HG03354 (cell line): ENCODE results near the gene RASAL3.
A peak's percentile ranks its signal among the peaks of the same experiment; 100 is the strongest.
"Not testable (repeated sequence)": the region's sequence is repeated elsewhere in the genome, so short reads cannot be mapped to it uniquely, and the experiment has no call there.

Source experiments
- ATAC-seq: cut with Tn5 transposase; IDR thresholded peaks from one replicate; pipeline ENCODE4 v1.9.1; 2021; ENCODE audit warnings: mild to moderate bottlenecking; ENCODE audit not compliant: unreplicated experiment, poor library complexity, severe bottlenecking

Gene RASAL3

GRCh38 chr19:15424121-15424520, 40.2 kb downstream of the RASAL3 start:
- ATAC-seq = no peak

GRCh38 chr19:15423130-15423529, 41.2 kb downstream of the RASAL3 start:
- no peak for ATAC-seq

GRCh38 chr19:15422296-15423075, 41.9 kb downstream of the RASAL3 start:
- ATAC-seq = no peak

DNA sequence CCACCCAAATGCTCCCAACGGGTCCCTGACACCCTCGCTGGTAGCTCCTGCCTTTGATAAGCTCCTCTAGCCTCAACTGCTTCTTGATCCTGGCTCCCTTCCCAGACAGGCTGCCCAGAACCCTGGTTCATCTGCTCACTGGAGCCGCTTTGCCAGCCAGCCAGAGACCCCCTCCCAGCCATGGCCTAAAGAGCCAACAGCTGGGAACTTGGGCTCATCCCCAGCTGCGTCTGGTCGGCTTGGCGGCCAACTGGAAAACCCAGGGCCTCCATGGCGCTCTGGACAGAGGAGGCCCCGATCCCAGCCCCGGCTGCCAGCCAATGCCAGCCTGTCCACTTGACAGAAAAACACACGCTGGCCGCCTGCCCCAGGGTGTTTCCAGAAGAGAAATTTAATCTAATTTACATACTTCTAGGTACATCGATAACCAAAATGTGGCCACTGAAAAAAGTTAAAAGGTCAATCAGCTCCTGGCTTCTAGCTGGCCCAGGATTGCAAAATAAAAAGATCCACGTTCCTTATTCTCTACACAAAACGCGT, 42.6 kb downstream of the RASAL3 start:
- ATAC-seq = no peak

DNA sequence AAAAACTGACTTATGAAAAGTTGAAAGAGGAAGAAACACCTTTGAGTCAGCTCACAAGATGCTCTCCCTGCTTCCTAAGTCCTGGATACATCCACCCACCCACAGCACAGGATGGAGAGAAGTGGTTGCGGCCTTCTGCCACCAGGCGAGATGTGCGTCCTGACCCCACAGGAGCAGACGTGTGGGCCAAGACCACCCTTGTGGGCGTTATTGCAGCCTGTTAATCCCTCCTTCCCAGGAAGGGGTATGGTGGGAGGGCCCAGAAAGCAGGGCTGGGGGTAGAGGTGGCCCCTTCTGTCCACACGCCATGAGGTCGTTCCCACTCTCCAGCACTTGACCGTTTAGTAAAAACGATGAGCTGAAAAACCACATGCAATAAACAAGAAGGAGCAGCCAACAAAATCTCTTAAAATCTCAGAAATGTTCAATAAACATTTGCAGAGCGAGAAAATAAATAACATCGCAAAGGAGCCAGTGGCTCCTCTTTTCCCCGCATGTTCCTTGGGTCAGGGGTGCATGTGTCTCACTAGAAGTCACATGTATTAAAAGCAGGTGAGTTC, 43.1 kb downstream of the RASAL3 start:
- ATAC-seq = no peak

DNA sequence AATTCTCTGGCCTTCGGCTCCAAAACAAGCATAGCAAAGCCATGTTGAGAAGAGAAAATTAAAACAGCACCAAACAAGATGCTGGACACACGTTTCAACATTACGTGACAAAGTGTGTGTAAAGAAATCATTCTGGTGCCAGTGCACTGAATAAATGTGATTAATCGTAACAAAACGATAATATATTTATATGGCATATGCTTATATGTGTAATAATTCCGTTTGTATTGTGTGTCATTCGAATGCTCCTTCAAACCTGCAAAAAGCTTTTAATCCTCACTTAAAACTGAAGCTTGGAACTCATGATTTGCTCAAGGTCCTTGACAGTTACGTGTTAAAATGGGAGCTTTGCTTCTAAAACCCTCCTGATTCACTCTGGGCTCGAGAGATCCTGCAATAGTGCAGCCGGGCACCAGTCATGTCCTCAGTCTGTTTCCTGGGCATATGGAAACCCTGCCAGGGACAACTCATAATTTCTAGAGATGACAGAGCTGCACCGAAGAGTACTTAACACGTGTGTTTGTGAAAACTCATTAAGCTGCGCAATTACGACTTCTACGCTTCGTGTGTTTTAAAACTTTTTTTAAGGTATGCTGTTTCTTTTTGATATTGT, 44.8 kb downstream of the RASAL3 start:
- ATAC-seq = no peak

- ATAC-seq = peak; percentile 92
Measured at GRCh38 chr19:15418579-15419412, 45.5 kb downstream of the RASAL3 start, which contains the start of gene AKAP8L. TSS of gene AKAP8L (minus strand) at chr19:15418988. CDS start at chr19:15418923, 65 bp downstream.

GRCh38 chr19:15418231-15418578, 46.1 kb downstream of the RASAL3 start:
- ATAC-seq = no peak

DNA sequence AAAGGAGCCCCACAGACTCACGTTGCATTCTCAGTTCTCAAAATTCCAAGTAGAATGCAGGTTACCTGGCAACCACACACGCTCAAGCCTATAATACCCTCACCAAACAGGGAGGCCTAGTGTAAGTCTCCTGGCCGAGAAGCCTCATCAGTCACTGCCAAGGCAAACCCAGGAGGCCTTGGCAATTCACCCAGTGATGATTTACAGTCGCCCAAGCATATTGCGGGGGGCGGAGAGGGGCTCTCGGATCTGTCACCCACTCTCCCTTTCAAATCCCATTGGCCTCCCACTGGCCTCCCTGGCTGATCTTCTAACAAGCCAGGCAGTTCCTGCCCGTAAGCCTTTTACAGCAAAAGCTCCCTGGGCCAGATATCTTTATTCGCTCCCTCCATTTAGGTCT, 46.6 kb downstream of the RASAL3 start:
- no peak for ATAC-seq

GRCh38 chr19:15412832-15413231, 51.5 kb downstream of the RASAL3 start:
- no peak for ATAC-seq

- not testable (repeated sequence) for ATAC-seq
Measured at GRCh38 chr19:15411351-15411750, 53.0 kb downstream of the RASAL3 start.

DNA sequence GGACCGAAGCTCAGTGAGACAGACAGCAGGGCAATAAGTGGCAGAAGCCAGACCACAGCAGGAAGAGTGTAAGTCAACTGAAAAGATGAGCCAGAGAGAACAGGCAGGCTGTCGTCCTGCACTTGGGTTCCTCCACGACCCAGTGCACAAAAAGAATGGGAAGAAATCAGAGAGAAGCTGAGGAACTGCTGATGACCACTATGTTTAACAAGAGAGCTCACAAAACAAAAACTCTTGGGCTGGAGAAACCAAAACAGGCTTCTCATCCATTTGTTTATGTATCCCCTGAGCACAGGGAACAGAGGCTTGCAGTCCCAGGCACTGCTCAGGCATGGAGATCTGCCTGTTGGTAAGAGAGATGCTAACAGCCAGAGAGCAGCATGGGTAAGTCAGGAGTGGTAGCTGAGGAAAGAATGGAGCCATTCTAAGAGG, 59.5 kb downstream of the RASAL3 start:
- no peak for ATAC-seq

- ATAC-seq = no peak
Measured at GRCh38 chr19:15404097-15404779, 60.1 kb downstream of the RASAL3 start.

DNA sequence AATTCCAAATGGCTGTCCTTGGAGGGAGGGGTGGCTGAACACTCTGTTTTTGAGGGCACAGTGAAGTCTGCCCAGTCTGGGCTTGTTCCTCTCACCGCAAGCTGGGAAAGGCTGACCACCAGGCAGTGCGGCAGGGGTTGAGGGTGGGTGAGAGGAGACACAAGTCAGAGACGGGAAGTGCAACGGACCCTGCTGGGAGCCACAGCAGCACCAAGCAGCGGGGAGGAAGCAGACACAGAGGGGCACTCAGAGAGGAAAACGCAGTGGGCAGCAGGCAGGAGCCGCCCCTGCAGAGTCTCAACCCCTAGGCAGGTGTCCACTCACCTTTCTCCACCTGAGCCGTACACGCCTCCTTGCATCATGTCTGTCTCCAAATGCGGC, 61.2 kb downstream of the RASAL3 start:
- ATAC-seq = no peak

DNA sequence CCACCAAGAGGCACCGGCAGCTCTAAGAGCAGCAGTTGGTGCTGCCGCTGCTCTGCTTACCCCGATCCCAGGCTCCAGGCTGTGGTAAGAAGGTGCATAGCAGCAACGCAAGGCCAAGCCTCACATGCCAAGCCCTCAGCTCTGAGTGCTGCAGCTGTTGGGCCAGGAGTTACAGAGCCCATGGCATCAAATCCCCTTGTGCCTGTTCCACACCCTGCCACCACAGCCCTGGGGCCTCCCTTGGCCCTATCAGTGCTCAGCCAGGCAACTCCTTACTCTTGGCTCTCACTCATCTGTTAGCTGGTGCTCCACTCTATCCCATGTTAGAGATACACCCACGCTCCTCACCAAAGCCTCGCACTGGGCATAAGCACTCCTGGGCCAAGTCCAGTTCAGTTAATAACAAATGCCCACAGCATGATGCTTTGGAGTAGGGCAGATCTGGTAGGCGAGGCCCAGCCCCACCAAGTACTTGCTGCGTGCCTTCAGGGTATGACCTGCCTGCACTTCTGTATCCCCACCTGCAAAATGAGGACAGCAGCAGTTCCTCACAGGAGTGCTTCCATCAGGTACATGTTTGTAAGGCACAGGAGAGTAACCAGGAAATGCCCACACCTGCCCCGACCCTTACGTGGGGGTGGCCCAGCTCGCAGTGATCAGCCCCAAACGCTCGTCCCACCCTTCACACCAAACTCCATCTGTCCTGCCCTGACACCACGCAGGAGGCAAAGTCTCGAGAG, 61.8 kb downstream of the RASAL3 start:
- no peak for ATAC-seq
